Keratinocyte (primary cell): Measurements from ENCODE around the gene CTSD. TPM values are rescaled to one million over a fixed set of nuclear protein-coding genes. Genes with fewer than 3 reads are reported as not detected.

Experiments used
- DNase-seq: peaks from one replicate; pipeline ENCODE4 v3.0.0-alpha.2; 2011; ENCODE audit warnings: low read depth, missing footprints, low spot score
- FAIRE-seq: peaks from 2 replicates; lab custom pipeline; 2011; peaks lifted over from hg19 to GRCh38; lab: Jason Lieb, UNC
- H2AFZ ChIP-seq: 2 replicates; pipeline ENCODE4 v1.6.0; 2012; ENCODE audit warnings: low read length, control low read depth, inconsistent platforms; ENCODE audit not compliant: control insufficient read depth
- H3K27ac ChIP-seq: 2 replicates; pipeline ENCODE4 v1.5.1; 2011; ENCODE audit warnings: low read length; ENCODE audit not compliant: control insufficient read depth, insufficient read depth
- H3K27me3 ChIP-seq: 3 replicates; pipeline ENCODE4 v1.6.0; 2011; ENCODE audit warnings: low read length; ENCODE audit not compliant: control insufficient read depth, insufficient read depth; ENCODE audit errors: extremely low read depth
- H3K36me3 ChIP-seq, 2 experiments: 2 replicates in 1 of 2; 3 replicates in 1 of 2; pipeline ENCODE4 v1.5.1; 2011; ENCODE audit warnings: low read length in 2 of 2, mild to moderate bottlenecking in 1 of 2; ENCODE audit not compliant: control insufficient read depth in 2 of 2, insufficient read depth in 2 of 2; ENCODE audit errors: extremely low read depth in 1 of 2
- H3K4me1 ChIP-seq: 3 replicates; pipeline ENCODE4 v1.5.1; 2011; ENCODE audit warnings: low read length; ENCODE audit not compliant: control insufficient read depth, insufficient read depth; ENCODE audit errors: extremely low read depth
- H3K4me2 ChIP-seq: 3 replicates; pipeline ENCODE4 v1.6.0; 2011; ENCODE audit warnings: low read depth, low read length; ENCODE audit not compliant: control insufficient read depth, insufficient read depth; ENCODE audit errors: extremely low read depth
- H3K4me3 ChIP-seq, 3 experiments: fragments of 200-600 bp in 1 of 3; sonication (generic) in 1 of 3; 2 replicates in 2 of 3; 3 replicates in 1 of 3; pipeline ENCODE4 v1.5.1; 2011 to 2016; ENCODE audit warnings: low read length in 3 of 3, mild to moderate bottlenecking in 3 of 3, control low read depth in 2 of 3, inconsistent platforms in 1 of 3, low read depth in 1 of 3, mixed read lengths in 1 of 3, mixed run types in 1 of 3, moderate library complexity in 1 of 3; ENCODE audit not compliant: control insufficient read depth in 2 of 3, insufficient read depth in 2 of 3; ENCODE audit errors: extremely low read depth in 1 of 3
- H3K79me2 ChIP-seq: 2 replicates; pipeline ENCODE4 v1.6.0; 2012; ENCODE audit warnings: low read length; ENCODE audit not compliant: control insufficient read depth, insufficient read depth
- H3K9ac ChIP-seq: 3 replicates; pipeline ENCODE4 v1.6.0; 2011; ENCODE audit warnings: low read length; ENCODE audit not compliant: control insufficient read depth, insufficient read depth; ENCODE audit errors: extremely low read depth
- H3K9me1 ChIP-seq: 3 replicates; pipeline ENCODE4 v1.6.0; 2011; ENCODE audit warnings: low read length; ENCODE audit not compliant: control insufficient read depth, insufficient read depth; ENCODE audit errors: extremely low read depth
- H3K9me3 ChIP-seq: 2 replicates; pipeline ENCODE4 v1.5.1; 2012; ENCODE audit warnings: low read depth, low read length; ENCODE audit not compliant: control insufficient read depth
- H4K20me1 ChIP-seq: 3 replicates; pipeline ENCODE4 v1.6.0; 2011; ENCODE audit warnings: low read length; ENCODE audit not compliant: control insufficient read depth, insufficient read depth; ENCODE audit errors: extremely low read depth
- EZH2 ChIP-seq: IDR thresholded peaks from one replicate; pipeline ENCODE4 v1.6.1; 2012; ENCODE audit warnings: inconsistent platforms, mild to moderate bottlenecking, low read length, moderate library complexity
- dilution Hi-C: fragments of 300-500 bp; cut with MboI; formaldehyde crosslinking; loops from one replicate; pipeline ENCODE4 v1.7.0; 2020; ENCODE audit warnings: low sequenced_read_pairs; ENCODE audit not compliant: extremely low pct_ligation_motif_present
- polyA plus RNA-seq, 5 experiments: library from polyadenylated mRNA; depleted of rRNA in 3 of 5; stranded (reverse) in 3 of 5; stranded (forward) in 1 of 5; unstranded in 1 of 5; fragments of >200 nt; gene quantifications; 1 replicate in 1 of 5; 2 replicates in 3 of 5; 3 replicates in 1 of 5; pipeline versions ENCODE4 v1.2.1 to v1.2.3, GENCODE V29; 2011 to 2012; ENCODE audit warnings: missing spikeins in 2 of 5, low read depth in 1 of 5, low replicate concordance in 1 of 5
- TF ChIP-seq, protein P1 (sequence below), 3 experiments: IDR thresholded peaks in 1 of 3; conservative IDR thresholded peaks in 1 of 3; optimal IDR thresholded peaks in 1 of 3; 2 replicates in 2 of 3; 3 replicates in 1 of 3; pipeline versions ENCODE3 to v1.5.1; 2011; ENCODE audit warnings: low read length in 3 of 3, mild to moderate bottlenecking in 3 of 3, moderate library complexity in 2 of 3, control low read depth in 1 of 3, inconsistent platforms in 1 of 3; ENCODE audit not compliant: insufficient read depth in 2 of 3; ENCODE audit errors: extremely low read depth in 1 of 3

Gene CTSD
- polyA plus RNA-seq, 1 donor (not counting 4 experiments of a cell fraction or from before 2014, with no cell fraction given) = 152 TPM

DNA sequence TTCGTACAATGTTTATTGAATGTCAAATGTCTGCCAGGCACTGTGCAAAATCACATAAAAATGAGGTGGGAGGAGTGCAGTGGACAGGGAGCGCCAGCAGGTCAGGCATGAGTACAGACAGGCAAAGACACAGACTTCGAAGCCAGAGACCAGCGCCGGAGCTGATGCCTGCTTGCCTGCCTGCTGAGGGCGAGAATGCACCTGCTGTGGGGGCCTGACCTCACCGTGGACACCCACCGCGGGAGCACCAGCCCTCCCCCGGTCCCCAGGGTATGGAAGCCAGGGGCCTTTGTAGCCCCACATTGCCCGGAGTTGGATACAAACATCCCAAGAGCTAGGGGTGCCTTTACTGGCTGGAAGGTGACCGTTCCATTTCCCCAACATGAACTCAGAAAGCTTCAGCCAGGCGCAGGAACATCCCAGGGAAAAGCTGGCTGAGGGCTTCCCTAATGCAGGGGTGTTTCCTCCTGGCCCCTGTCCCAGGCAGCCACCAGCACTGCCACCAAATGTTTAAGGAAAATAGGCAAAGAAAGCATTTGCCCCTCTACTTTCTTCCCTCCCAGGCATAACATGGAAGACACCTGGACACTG is 31.2 kb downstream of the CTSD start:
- dilution Hi-C loops = no loop called here
- H3K4me3 ChIP-seq = no peak overlapping the region
- peaks cover 55% of the 10 kb centered on the region for H3K27me3 ChIP-seq
- H3K36me3 ChIP-seq = no peaks in the 10 kb centered on the region
- FAIRE-seq (no peak), DNase-seq (no peak)
- TF ChIP-seq, protein P1, sequence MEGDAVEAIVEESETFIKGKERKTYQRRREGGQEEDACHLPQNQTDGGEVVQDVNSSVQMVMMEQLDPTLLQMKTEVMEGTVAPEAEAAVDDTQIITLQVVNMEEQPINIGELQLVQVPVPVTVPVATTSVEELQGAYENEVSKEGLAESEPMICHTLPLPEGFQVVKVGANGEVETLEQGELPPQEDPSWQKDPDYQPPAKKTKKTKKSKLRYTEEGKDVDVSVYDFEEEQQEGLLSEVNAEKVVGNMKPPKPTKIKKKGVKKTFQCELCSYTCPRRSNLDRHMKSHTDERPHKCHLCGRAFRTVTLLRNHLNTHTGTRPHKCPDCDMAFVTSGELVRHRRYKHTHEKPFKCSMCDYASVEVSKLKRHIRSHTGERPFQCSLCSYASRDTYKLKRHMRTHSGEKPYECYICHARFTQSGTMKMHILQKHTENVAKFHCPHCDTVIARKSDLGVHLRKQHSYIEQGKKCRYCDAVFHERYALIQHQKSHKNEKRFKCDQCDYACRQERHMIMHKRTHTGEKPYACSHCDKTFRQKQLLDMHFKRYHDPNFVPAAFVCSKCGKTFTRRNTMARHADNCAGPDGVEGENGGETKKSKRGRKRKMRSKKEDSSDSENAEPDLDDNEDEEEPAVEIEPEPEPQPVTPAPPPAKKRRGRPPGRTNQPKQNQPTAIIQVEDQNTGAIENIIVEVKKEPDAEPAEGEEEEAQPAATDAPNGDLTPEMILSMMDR (optimal IDR thresholded peaks at IDR 0.05 in 1 of 3, IDR thresholded peaks at IDR 0.05 in 1 of 3, conservative IDR thresholded peaks at IDR 0.05 in 1 of 3; ENCODE audit: extremely low read depth in 1 of 3, insufficient read depth in 2 of 3, low read length in 3 of 3) = no peak
- no peak for TF ChIP-seq EZH2
- no peak overlapping the region for H2AFZ ChIP-seq
- H3K79me2 ChIP-seq = no peaks in the 10 kb centered on the region
- H3K9ac ChIP-seq = no peak overlapping the region
- H3K4me1 ChIP-seq = no peaks in the 10 kb centered on the region
- no peaks in the 10 kb centered on the region for H3K9me1 ChIP-seq
- H3K4me2 ChIP-seq = no peak overlapping the region
- H3K27ac ChIP-seq = no peak overlapping the region
- no peaks in the 10 kb centered on the region for H4K20me1 ChIP-seq
- peaks cover 8% of the 10 kb centered on the region for H3K9me3 ChIP-seq

DNA sequence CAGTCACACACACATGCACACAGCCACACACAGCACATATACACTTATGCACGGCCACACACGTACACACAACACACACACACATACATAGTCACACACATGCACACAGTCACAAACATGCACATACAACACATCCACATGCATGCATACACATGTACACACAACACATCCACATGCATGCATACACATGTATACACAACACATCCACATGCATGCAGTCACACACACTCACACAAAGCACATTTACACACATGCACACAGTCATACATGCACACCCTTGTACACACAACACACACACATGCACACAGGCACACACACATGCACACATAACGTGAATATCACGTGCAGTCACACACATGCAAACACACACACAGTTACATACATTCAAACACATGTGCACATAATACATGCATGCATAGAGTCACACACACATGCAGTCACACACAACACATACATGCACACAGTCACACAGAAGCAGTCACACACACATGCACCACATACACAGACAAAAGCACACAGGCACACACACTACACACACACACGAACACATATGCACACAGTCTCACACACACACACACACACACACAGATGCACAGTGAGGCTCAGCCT is 32.2 kb downstream of the CTSD start:
- peaks cover 2% of the 10 kb centered on the region for H3K9me3 ChIP-seq
- no peaks in the 10 kb centered on the region for H4K20me1 ChIP-seq
- H3K4me2 ChIP-seq = no peak overlapping the region
- FAIRE-seq (no peak), DNase-seq (no peak)
- H3K36me3 ChIP-seq = no peaks in the 10 kb centered on the region
- H3K27ac ChIP-seq = no peak overlapping the region
- no peak overlapping the region for H3K9ac ChIP-seq
- TF ChIP-seq, protein P1 (optimal IDR thresholded peaks at IDR 0.05 in 1 of 3, IDR thresholded peaks at IDR 0.05 in 1 of 3, conservative IDR thresholded peaks at IDR 0.05 in 1 of 3; ENCODE audit: extremely low read depth in 1 of 3, insufficient read depth in 2 of 3, low read length in 3 of 3) = no peak
- no peak for TF ChIP-seq EZH2
- no peak overlapping the region for H3K4me3 ChIP-seq
- no peak overlapping the region for H2AFZ ChIP-seq
- no peaks in the 10 kb centered on the region for H3K79me2 ChIP-seq
- no peaks in the 10 kb centered on the region for H3K4me1 ChIP-seq
- peaks cover 58% of the 10 kb centered on the region for H3K27me3 ChIP-seq
- dilution Hi-C loops = no loop called here
- H3K9me1 ChIP-seq = no peaks in the 10 kb centered on the region
